A549 (cell line): ENCODE results near the gene MOBP.

Experiments
- CBX8 ChIP-seq: fragments of 200-600 bp; sonication (generic); IDR thresholded peaks from 2 replicates; pipeline ENCODE4 v1.6.1; 2016
- CEBPB ChIP-seq, 2 experiments: fragments of >200 bp in 1 of 2; sonication (Bioruptor Twin) in 1 of 2; formaldehyde crosslinking in 1 of 2; IDR thresholded peaks; 2 replicates each; pipeline ENCODE4 v1.6.1; 2012 to 2016
- CTCF ChIP-seq: fragments of >200 bp; sonication (Bioruptor Twin); formaldehyde crosslinking; IDR thresholded peaks from 3 replicates; pipeline ENCODE4 v1.5.1; 2016
- E2F6 ChIP-seq: IDR thresholded peaks from 2 replicates; pipeline ENCODE4 v1.6.1; 2012; ENCODE audit warnings: low read depth, borderline replicate concordance
- EP300 ChIP-seq, 2 experiments: fragments of >200 bp; sonication (Bioruptor Twin); formaldehyde crosslinking; IDR thresholded peaks; 2 replicates in 1 of 2; 3 replicates in 1 of 2; pipeline ENCODE4 v1.6.1; 2016 to 2017
- MAFK ChIP-seq: fragments of 450-650 bp; IDR thresholded peaks from 2 replicates; pipeline ENCODE4 v1.6.1; 2014; ENCODE audit not compliant: partially characterized antibody
- MAX ChIP-seq: IDR thresholded peaks from 2 replicates; pipeline ENCODE4 v1.6.1; 2012
- NFE2L2 ChIP-seq: fragments of 150-350 bp; conservative IDR thresholded peaks from 2 replicates; pipeline ENCODE4 v1.6.1; 2014; ENCODE audit warnings: low read length
- POLR2A ChIP-seq: IDR thresholded peaks from 2 replicates; pipeline ENCODE4 v1.6.1; 2012; ENCODE audit warnings: mild to moderate bottlenecking, low read length
- RCOR1 ChIP-seq: fragments of 150-350 bp; IDR thresholded peaks from 2 replicates; pipeline ENCODE4 v1.6.1; 2014; ENCODE audit warnings: antibody characterized with exemption, low read length, low read depth
- RFX5 ChIP-seq: fragments of 450-650 bp; IDR thresholded peaks from 2 replicates; pipeline ENCODE4 v1.7.1; 2014; ENCODE audit warnings: antibody characterized with exemption, mild to moderate bottlenecking, moderate library complexity
- SMC3 ChIP-seq: fragments of >200 bp; sonication (Bioruptor Twin); formaldehyde crosslinking; IDR thresholded peaks from 3 replicates; pipeline ENCODE4 v1.6.1; 2018; ENCODE audit warnings: inconsistent platforms
- ZC3H11A ChIP-seq: fragments of 450-650 bp; IDR thresholded peaks from 2 replicates; pipeline ENCODE4 v1.6.1; 2014; ENCODE audit warnings: antibody characterized with exemption, mild to moderate bottlenecking

GRCh38 chr3:39427506-39427905, 40.0 kb upstream of the MOBP start:
- TF ChIP-seq CTCF: no peak
- TF ChIP-seq ZC3H11A: no peak
- TF ChIP-seq POLR2A: no peak
- TF ChIP-seq RCOR1: no peak
- TF ChIP-seq CEBPB (IDR thresholded peaks at IDR 0.05): no peak
- no peak for TF ChIP-seq MAX
- TF ChIP-seq CBX8: no peak
- TF ChIP-seq SMC3: no peak
- no peak for TF ChIP-seq MAFK
- no peak for TF ChIP-seq E2F6
- no peak for TF ChIP-seq RFX5
- no peak for TF ChIP-seq EP300 (IDR thresholded peaks at IDR 0.05)
- no peak for TF ChIP-seq NFE2L2
